Effector memory CD8-positive, alpha-beta T cell (primary cell): ENCODE data around the gene FUNDC2.

Experiments used
- ATAC-seq: fragments of 150-1000 bp; cut with Tn5 transposase; replicated peaks from 2 replicates; pipeline ENCODE4 v1.10.0; 2021; ENCODE audit warnings: mild to moderate bottlenecking, moderate library complexity
- DNase-seq, 3 experiments: peaks; one replicate each; pipeline ENCODE4 v3.0.0; 2021
- H3K27ac Mint-ChIP-seq, 2 donors: one replicate each; pipeline ENCODE4 v1.8.0; 2022; ENCODE audit warnings: mild to moderate bottlenecking in 2 of 2, mixed read lengths in 2 of 2, moderate library complexity in 2 of 2
- H3K27me3 Mint-ChIP-seq, 2 donors: one replicate each; pipeline ENCODE4 v1.8.0; 2022; ENCODE audit warnings: mixed read lengths in 2 of 2
- H3K36me3 Mint-ChIP-seq: one replicate; pipeline ENCODE4 v1.8.0; 2022; ENCODE audit warnings: mild to moderate bottlenecking, moderate library complexity, mixed read lengths; ENCODE audit not compliant: insufficient read depth
- H3K4me1 Mint-ChIP-seq, 2 donors: one replicate each; pipeline ENCODE4 v1.8.0; 2022; ENCODE audit warnings: low read depth in 2 of 2, mixed read lengths in 2 of 2
- H3K4me3 Mint-ChIP-seq, 2 donors: one replicate each; pipeline ENCODE4 v1.8.0; 2022; ENCODE audit warnings: mild to moderate bottlenecking in 2 of 2, mixed read lengths in 2 of 2, moderate library complexity in 2 of 2
- H3K9me3 Mint-ChIP-seq, 2 donors: one replicate each; pipeline ENCODE4 v1.8.0; 2022; ENCODE audit warnings: mixed read lengths in 2 of 2
- total RNA-seq, 9 experiments: gene quantifications; one replicate each; lab custom pipeline; 2026; lab: John Stamatoyannopoulos, UW

FUNDC2 gene, protein sequence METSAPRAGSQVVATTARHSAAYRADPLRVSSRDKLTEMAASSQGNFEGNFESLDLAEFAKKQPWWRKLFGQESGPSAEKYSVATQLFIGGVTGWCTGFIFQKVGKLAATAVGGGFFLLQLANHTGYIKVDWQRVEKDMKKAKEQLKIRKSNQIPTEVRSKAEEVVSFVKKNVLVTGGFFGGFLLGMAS
- total RNA-seq, result 25.5 to 84.9 (median 61.4) reads per million in 9 experiments

DNA sequence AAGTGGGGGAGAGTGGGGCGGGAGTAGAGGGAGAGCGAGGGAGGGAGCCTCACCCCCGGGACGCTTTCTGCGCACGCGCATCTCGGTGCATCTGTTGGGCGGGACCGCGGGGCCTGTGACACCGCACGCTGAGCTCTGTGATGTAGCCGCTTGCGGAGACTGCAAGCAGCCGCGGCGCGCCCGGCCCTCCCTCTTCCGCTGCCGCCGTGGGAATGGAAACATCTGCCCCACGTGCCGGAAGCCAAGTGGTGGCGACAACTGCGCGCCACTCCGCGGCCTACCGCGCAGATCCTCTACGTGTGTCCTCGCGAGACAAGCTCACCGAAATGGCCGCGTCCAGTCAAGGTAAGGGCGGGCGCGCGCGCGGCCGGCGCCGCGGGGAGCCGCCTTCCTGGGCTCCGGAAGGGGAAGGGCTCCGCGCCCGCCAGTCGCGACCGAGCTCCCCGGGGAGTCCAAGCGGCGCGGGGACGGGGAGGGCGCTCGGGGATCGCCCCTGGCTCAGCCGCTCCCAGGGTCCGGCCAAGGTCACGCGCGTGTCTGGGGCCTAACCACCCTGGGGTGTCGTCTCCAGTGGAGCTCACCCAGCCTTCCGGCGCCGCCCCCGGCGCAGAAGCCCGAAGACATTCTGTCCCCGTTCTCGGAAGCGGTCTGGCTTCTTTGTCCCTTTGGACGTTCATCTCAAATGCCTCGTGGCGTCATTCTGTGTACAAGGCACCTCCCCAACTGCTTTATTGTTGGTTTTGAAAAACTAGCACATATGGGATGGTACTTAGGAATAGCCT is at the start of gene FUNDC2:
Gene FUNDC2 (plus strand): TSS at position 118 of the 782 bp plus-strand sequence. CDS start 95 bp downstream, at position 213.
- Mint-ChIP-seq H3K4me3 (peak within 1 kb of the TSS; percentile 76 to 84), H3K27me3 (no peaks in the 10 kb centered on the region), H3K4me1 (peaks cover 7 to 9% of the 10 kb centered on the region in 2 donors), H3K27ac (peak within 1 kb of the TSS; percentile 92 to 95), H3K36me3 (peaks cover 22% of the 10 kb centered on the region), H3K9me3 (no peaks in the 10 kb centered on the region)
- ATAC-seq (peak; percentile 86), DNase-seq (peak; percentile 89 to 90 (median 89))

DNA sequence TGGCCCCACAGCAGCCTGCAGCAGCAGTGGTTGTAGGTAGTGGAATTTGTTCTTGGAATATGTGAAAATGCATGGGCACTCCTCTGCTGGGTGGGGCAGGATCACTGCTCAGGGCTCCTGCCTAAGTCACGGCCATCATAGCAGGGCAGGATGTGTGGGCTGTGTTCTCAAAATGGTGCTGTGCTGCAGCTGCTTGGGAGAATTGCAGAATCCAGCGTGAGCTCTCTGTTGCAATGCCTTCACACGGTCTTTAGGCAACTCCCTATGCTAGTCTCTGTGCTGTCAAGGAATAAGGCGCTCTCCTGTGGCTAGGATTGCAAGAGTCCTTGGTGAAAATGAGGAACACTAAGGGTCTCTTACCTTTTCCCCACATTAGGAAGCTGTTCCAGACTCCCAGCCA is 47.0 kb upstream of the FUNDC2 start:
- H3K36me3 Mint-ChIP-seq, result peaks cover 12% of the 10 kb centered on the region
- H3K27me3 Mint-ChIP-seq, result no peaks in the 10 kb centered on the region
- H3K4me3 Mint-ChIP-seq, result no peak overlapping the region
- peaks cover 1 to 3% of the 10 kb centered on the region in 2 donors for H3K4me1 Mint-ChIP-seq
- ATAC-seq, result no peak
- no peaks in the 10 kb centered on the region for H3K9me3 Mint-ChIP-seq
- no peak overlapping the region for H3K27ac Mint-ChIP-seq
- DNase-seq, result no peak

DNA sequence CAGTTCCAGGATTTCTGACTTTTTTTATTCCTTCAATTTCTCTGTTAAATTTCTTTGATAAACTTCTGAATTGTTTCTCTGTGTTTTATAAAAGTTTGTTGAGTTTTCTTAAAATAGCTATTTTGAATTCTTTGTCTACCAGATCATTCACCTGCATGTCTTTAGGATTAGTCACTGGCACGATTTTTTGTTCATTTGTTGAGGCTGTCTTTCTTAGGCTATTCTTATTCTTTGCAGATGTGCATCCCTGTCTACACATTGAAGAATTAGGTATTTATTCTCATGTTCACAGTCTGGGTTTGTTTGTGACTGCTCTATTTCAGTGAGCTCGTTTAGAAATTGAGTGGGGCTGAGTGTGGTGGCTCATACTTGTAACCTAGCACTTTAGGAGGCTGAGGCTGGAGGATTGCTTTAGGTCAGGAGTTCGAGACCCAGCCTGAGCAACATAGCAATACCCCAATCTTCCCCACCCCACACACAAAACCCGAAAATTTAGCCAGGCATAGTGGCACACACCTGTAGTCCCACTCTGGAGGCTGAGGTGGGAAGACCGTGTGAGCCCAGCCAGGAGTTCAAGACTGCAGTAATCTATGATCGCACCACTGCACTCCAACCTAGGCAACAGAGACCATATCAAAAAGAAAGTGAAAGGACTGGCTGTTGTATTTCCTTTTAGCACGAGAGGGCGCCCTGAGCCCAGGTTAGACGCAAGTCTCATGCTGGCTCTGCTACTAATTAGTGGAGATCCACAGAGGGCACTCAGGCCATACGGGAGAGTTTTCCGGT is 46.1 kb upstream of the FUNDC2 start:
- Mint-ChIP-seq H3K27ac (peak overlapping the region; percentile 77 to 89), H3K4me1 (peaks cover 1 to 3% of the 10 kb centered on the region in 2 donors), H3K36me3 (peaks cover 12% of the 10 kb centered on the region), H3K9me3 (no peaks in the 10 kb centered on the region), H3K27me3 (no peaks in the 10 kb centered on the region), H3K4me3 (peak overlapping the region; percentile 73 to 76)
- DNase-seq (peak; percentile 70 to 82 (median 73)), ATAC-seq (peak; percentile 99)

DNA sequence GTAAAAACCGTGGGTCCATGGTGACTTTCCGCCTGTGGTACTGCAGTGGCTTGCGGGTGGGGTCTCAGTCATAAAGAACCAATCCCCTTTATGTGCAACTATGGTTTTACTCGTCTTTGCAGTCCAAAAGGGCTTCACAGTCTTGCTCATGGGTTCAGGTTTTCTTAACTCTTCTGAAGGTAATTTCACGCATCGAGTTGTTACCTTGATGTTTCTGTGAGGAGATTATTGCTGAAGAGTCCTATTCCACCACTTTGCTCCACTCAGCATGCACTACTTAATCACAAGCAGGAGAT is 45.6 kb upstream of the FUNDC2 start:
- H3K27ac Mint-ChIP-seq, result peak overlapping the region; percentile 77 to 89
- peaks cover 1 to 3% of the 10 kb centered on the region in 2 donors for H3K4me1 Mint-ChIP-seq
- ATAC-seq (no peak), DNase-seq (no peak)
- H3K9me3 Mint-ChIP-seq, result no peaks in the 10 kb centered on the region
- H3K27me3 Mint-ChIP-seq, result no peaks in the 10 kb centered on the region
- peak overlapping the region; percentile 73 to 76 for H3K4me3 Mint-ChIP-seq
- peaks cover 12% of the 10 kb centered on the region for H3K36me3 Mint-ChIP-seq

DNA sequence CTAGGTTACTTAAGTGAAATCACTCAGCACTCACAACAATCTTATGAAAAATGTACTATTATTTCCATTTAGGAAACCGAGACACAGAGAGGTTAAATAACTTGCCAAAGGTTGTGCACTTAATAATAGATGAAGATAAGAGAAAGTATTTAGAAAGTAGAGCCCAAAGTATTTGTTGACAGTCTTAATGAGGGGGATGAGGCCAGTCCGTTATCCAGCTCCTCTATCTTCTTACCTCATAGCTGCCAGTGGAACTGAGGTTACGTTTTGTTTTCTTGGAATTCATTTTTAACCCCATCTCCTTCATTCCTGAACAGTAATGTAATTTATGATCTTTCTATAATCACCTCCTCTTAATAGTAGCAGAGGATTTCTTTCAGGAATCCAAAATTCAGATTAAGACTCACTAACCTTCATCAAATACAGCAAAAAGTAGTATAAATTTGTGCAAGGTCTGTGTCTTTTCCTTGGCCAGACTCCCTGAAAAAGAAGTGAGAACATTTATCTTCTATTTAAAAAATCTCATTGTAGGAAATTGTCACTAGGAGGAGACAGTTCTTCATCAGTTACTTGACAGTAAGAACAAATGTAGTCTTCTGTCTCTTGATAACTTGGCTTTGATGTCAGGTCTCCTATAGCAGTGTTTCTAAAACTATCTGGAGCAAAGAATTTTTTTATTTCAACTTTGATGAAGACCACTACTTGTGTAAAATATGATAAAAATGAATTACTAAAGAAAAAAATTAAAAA is 39.6 kb upstream of the FUNDC2 start:
- Mint-ChIP-seq H3K4me1 (no peaks in the 10 kb centered on the region), H3K9me3 (no peaks in the 10 kb centered on the region), H3K4me3 (no peak overlapping the region), H3K36me3 (no peaks in the 10 kb centered on the region), H3K27ac (no peak overlapping the region), H3K27me3 (peaks cover 0 to 6% of the 10 kb centered on the region in 2 donors)
- ATAC-seq, result no peak
- no peak for DNase-seq

DNA sequence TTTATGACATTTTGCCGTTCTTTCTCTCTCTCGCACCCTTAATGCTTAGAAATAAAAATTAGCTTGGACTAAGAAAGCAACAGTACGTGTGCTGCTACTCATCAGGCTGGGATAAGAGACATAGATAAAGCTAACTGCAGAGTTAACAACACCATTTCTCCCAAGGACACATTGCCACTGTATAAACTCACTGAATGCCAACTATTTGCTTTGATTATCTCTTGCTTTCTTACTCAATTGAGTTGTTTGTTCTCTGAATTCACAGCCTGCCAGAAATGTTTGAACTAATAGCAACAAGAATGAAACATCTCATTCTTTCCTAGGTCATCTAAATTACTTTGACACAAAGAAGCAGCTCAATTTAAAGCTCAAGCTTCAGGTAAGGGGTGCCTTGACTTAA is 38.7 kb upstream of the FUNDC2 start:
- H3K27ac Mint-ChIP-seq, result no peak overlapping the region
- H3K4me1 Mint-ChIP-seq, result no peaks in the 10 kb centered on the region
- H3K9me3 Mint-ChIP-seq, result no peaks in the 10 kb centered on the region
- no peak overlapping the region for H3K4me3 Mint-ChIP-seq
- no peak for ATAC-seq
- no peak for DNase-seq
- peaks cover 0 to 7% of the 10 kb centered on the region in 2 donors for H3K27me3 Mint-ChIP-seq
- no peaks in the 10 kb centered on the region for H3K36me3 Mint-ChIP-seq

DNA sequence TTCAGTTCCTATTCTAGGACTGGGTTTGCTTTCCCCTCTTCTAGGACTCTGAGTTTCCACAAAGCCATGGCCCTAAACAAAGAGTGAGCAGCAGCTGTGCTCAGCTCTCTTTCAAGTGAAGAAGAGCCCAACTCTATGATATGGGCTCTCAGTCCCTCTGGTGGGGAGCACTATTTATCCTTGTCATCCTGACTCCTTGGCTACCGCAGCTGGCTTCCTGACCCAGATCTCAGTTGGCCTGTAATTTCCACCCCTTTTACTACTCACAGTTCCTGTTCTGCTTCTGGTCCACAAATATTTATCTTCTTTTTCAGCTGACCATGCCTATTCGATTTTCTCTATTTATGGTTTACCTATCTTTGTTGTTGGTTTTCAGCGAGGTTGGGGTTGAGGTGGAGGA is 37.9 kb upstream of the FUNDC2 start:
- no peaks in the 10 kb centered on the region for H3K36me3 Mint-ChIP-seq
- H3K27me3 Mint-ChIP-seq, result peaks cover 0 to 7% of the 10 kb centered on the region in 2 donors
- H3K4me1 Mint-ChIP-seq, result no peaks in the 10 kb centered on the region
- no peak overlapping the region for H3K4me3 Mint-ChIP-seq
- no peak overlapping the region for H3K27ac Mint-ChIP-seq
- DNase-seq (no peak), ATAC-seq (no peak)
- H3K9me3 Mint-ChIP-seq, result no peaks in the 10 kb centered on the region

DNA sequence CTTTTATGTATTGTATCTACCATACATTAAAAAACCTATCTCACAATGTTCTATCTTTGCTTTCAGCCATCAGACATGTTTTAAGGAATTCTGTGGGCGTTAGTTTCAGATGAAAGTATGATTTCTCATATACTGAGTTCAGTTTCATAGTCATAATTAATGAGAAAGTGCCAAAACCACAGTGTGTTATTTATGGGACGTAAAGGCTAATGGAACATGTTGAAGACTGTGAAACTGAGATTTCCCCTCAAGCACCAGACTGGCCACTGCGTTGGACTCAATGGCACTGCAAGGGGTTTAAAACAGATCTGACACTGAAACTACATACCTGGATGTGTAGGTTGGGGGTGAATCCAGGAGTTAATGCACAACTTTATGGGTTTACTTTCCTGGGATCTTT is 36.1 kb upstream of the FUNDC2 start:
- Mint-ChIP-seq H3K4me3 (no peak overlapping the region), H3K36me3 (no peaks in the 10 kb centered on the region), H3K27ac (no peak overlapping the region), H3K9me3 (no peaks in the 10 kb centered on the region), H3K27me3 (peaks cover 0 to 7% of the 10 kb centered on the region in 2 donors), H3K4me1 (no peaks in the 10 kb centered on the region)
- ATAC-seq (no peak), DNase-seq (no peak)

DNA sequence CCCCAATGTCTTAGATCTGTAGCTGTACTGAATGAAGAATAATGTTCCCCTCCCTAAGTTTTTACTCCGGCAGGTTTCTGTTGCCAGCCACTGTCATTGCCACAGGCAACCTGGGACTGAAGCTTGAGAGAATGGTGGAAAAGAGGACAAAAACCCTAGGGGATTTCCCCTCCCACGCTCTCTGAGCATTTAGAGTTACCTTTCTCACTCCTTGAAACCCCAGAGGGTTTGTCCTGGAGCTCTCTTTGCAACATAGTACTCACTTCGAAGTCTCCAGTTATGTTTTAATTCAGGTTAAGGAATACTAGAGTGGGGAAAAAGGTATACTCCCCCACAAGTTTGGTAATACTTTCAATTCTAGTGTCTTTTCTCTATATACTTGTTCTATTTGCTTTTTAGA is 35.6 kb upstream of the FUNDC2 start:
- DNase-seq, result no peak
- peaks cover 0 to 7% of the 10 kb centered on the region in 2 donors for H3K27me3 Mint-ChIP-seq
- H3K4me3 Mint-ChIP-seq, result no peak overlapping the region
- H3K36me3 Mint-ChIP-seq, result no peaks in the 10 kb centered on the region
- no peak overlapping the region for H3K27ac Mint-ChIP-seq
- H3K4me1 Mint-ChIP-seq, result no peaks in the 10 kb centered on the region
- ATAC-seq, result no peak
- no peaks in the 10 kb centered on the region for H3K9me3 Mint-ChIP-seq

DNA sequence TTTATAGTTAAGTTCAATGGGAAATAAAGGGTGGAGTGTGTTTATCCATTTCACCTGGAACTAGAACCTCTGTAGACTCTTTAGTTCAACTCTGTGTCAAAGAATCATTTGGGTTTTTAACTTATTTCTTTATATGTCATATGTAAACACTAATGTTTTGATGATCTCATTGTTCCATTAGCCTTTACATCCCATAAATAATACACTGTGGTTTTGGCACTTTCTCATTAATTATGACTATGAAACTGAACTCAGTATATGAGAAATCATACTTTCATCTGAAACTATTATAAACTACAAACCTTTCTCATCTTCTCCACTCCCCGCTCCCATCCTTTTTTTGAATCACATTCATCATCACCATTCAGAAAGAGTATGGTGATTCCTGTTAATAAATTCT is 35.2 kb upstream of the FUNDC2 start:
- H3K36me3 Mint-ChIP-seq, result no peaks in the 10 kb centered on the region
- no peak for ATAC-seq
- H3K4me1 Mint-ChIP-seq, result no peaks in the 10 kb centered on the region
- DNase-seq, result no peak
- no peaks in the 10 kb centered on the region for H3K9me3 Mint-ChIP-seq
- H3K4me3 Mint-ChIP-seq, result no peak overlapping the region
- no peak overlapping the region for H3K27ac Mint-ChIP-seq
- peaks cover 0 to 7% of the 10 kb centered on the region in 2 donors for H3K27me3 Mint-ChIP-seq

DNA sequence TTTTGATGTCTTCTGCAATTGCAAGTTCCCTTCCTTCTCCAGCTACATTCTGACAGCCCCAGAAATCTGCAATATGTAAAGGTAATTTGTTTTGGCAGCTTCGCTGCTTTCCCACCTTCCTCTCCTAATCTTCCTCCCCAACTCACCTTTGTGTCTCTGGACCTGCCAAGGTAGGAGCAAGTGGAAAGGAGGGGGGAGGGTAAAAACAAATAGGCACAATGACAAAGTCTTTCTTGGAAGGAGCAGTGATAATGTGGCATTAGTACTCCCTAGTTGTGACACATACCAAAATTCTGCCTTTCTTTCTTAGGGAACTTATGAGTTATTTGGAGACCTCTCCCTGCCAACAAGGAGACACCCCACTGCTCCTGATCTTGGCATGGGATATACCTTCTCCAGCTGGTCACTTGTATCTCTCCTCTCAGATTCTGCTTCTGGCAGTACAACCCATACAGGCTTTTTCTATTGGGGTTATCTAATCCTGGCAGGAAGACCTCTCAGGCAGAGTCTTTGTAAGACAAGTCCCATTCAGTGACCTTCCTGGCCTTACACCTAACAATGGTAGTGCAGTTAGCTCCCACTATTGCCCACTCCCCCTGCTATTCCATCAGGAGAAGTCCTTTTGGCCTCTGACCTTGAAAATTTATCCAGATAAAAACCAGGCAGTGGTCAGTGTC is 28.3 kb upstream of the FUNDC2 start:
- ATAC-seq (no peak), DNase-seq (no peak)
- H3K27ac Mint-ChIP-seq, result no peak overlapping the region
- H3K27me3 Mint-ChIP-seq, result no peaks in the 10 kb centered on the region
- H3K36me3 Mint-ChIP-seq, result no peaks in the 10 kb centered on the region
- no peaks in the 10 kb centered on the region for H3K4me1 Mint-ChIP-seq
- no peaks in the 10 kb centered on the region for H3K9me3 Mint-ChIP-seq
- no peak overlapping the region for H3K4me3 Mint-ChIP-seq

DNA sequence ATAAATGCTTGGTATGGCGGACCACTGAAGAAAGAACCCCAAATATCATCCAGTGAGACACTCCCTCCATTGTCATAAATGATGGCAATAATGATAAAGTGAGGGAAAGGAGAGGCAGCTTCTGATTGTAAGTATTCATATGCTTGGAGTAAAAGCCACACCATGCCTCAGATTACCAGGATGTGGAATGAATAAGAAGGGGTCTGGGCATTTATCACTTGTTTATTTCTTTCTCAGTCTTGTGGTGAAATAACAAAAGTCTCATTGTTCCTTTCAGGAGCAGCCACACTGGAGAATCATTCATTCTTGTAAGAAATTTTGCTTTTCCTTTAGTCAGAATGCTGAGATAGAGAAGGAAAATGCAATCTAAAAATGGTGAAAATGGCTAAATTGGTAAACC is 25.8 kb upstream of the FUNDC2 start:
- no peak overlapping the region for H3K27ac Mint-ChIP-seq
- H3K9me3 Mint-ChIP-seq, result no peaks in the 10 kb centered on the region
- DNase-seq (no peak), ATAC-seq (no peak)
- H3K27me3 Mint-ChIP-seq, result no peaks in the 10 kb centered on the region
- no peaks in the 10 kb centered on the region for H3K4me1 Mint-ChIP-seq
- H3K4me3 Mint-ChIP-seq, result no peak overlapping the region
- H3K36me3 Mint-ChIP-seq, result no peaks in the 10 kb centered on the region

DNA sequence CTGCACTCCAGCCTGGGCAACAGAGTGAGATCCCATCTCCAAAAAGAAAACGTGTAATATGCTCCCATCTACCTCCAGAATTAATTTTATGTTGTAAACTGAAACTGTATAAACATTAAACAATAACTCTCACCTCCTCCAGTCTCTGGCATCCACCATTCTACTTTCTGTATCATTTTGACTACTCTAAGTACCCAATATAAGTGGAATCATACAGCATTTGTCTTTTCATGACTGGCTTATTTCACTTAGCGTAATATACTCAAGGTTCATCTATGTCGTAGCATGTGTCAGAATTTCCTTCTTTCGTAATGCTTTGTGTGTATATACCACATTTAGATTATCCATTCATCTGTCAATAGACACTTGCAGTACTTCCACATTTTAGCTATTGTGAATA is 24.8 kb upstream of the FUNDC2 start:
- ATAC-seq (no peak), DNase-seq (no peak)
- Mint-ChIP-seq H3K36me3 (no peaks in the 10 kb centered on the region), H3K9me3 (no peaks in the 10 kb centered on the region), H3K27me3 (no peaks in the 10 kb centered on the region), H3K4me1 (no peaks in the 10 kb centered on the region), H3K4me3 (no peak overlapping the region), H3K27ac (no peak overlapping the region)
